COLO668 (cell line): ENCODE data around the gene SLC39A7.
A peak's percentile ranks its signal among the peaks of the same experiment; 100 is the strongest.
"Not testable (repeated sequence)": the region's sequence is repeated elsewhere in the genome, so short reads cannot be mapped to it uniquely, and the experiment has no call there.

ENCODE experiments used
- DNase-seq: peaks from one replicate; lab custom pipeline; 2025; ENCODE audit not compliant: unreplicated experiment; lab: John Stamatoyannopoulos, UW

Gene SLC39A7

DNA sequence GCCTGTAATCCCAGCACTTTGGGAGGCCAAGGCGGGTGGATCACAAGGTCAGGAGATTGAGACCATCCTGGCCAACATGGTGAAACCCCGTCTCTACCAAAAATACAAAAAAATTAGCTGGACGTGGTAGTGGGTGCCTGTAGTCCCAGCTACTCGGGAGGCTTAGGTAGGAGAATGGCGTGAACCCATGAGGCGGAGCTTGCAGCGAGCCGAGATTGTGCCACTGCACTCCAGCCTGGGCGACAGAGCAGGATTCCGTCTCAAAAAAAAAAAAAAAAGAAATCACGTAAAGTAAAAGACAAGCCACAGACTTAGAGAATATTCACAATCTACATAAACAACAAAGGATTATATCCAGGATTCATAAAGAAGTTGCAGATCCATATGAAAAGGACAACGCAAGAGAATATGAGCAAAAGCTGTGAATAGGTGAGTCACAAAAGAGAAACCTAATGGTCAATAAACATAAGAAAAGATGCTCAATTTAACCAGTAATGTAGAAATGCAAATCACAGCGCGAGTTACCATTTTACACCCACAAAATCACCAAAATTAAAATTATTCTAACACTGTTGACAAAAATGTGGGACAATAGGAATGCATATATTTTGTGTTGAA lies 25.9 kb downstream of the SLC39A7 start:
- DNase-seq: not testable (repeated sequence)

DNA sequence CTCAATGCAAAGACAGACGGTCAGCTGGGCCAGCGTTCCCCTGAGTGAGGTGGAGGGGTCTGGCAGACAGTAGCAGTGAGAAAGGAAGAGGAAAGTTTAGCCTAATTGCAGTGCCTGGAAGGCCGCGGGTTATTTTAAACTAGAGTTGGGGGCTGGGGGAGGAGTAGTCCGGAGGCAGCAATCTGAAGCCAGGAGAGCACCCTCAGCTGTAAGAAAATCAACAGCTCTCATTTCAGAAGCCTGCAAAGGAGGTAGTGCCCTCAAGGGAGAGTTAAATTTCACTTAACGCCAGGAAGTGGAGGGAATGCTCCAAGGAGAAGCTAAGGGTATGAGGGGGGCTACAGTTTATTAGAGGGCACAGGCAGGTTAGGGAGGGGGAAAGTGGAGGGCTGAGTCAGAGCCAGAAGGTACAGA lies 34.6 kb downstream of the SLC39A7 start:
- no peak for DNase-seq

- no peak for DNase-seq
These were observed 35.7 kb downstream of the SLC39A7 start for GRCh38 chr6:33236328-33236727.

- DNase-seq: no peak
These were observed 36.2 kb downstream of the SLC39A7 start for GRCh38 chr6:33236852-33237251.

DNA sequence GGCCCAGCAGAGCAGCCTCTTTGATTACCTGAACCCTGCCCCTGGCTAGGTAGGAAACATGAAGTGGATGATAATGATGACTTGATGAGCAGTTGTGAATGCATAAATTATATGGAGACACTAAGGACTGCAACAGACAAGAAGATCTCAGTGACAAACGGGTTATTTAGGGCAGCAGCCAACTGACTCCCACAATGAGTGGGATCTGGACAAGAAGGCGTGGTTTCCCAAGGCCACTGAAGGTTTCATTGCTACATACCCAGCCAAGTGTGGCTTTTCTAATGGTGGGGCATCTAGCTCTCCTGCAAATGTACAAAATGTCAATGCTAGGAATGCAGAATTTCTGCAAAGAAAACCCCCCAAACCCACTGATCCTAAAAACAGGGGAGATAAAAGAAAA lies 37.1 kb downstream of the SLC39A7 start:
- DNase-seq: no peak

- no peak for DNase-seq
These were observed 41.3 kb downstream of the SLC39A7 start for GRCh38 chr6:33241968-33242367.

GRCh38 chr6:33243476-33243875 lies 42.8 kb downstream of the SLC39A7 start:
- no peak for DNase-seq

DNA sequence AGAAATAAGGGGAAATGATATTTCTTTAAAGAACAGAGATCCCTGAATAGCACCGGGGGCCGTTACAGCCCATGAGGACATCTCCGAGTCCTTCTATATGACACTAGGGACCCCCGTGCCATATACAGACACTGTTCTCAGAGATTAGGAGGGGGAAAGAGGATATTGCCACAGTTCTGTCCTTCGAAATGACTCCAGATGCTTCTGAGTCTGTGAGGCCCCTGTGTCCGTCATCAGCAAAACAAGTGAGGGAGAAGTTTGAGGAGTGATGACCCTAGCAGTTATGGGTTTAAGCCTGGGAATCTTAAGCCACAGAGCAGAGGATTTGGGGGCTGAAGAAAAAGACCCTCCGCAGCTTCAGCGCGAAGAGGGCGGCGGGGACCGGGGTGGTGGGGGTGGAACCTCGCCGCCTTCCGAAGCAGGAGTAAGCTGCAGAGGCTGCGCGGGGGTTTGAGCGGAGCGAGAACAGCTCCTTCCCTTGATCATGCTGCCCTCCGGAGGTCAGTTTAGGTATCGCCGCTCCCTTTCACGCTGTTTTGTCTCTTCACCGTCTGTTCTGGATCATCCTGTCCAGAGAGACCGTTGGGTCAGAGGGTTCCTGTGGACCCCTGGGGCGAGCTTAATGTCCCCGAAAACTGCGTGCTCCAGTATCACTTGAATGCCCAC lies 47.4 kb downstream of the SLC39A7 start:
- peak; percentile 78 for DNase-seq

DNA sequence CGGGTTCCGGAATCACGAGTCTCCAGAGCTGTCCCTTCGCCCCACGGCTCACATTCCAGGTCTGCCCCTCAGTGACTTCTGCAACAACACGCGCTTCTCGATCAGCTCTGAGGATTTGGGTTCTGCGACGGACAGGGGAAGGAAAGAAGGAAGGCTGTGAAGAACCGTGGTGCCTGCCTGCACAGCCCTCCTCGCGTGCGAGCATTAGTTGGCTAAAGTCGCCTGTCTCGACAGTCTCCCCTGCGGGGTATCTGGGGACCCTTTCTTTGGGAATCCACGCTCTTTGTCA lies 47.9 kb downstream of the SLC39A7 start:
- DNase-seq: no peak

GRCh38 chr6:33248932-33249731 lies 48.5 kb downstream of the SLC39A7 start:
- DNase-seq: peak; percentile 91

DNA sequence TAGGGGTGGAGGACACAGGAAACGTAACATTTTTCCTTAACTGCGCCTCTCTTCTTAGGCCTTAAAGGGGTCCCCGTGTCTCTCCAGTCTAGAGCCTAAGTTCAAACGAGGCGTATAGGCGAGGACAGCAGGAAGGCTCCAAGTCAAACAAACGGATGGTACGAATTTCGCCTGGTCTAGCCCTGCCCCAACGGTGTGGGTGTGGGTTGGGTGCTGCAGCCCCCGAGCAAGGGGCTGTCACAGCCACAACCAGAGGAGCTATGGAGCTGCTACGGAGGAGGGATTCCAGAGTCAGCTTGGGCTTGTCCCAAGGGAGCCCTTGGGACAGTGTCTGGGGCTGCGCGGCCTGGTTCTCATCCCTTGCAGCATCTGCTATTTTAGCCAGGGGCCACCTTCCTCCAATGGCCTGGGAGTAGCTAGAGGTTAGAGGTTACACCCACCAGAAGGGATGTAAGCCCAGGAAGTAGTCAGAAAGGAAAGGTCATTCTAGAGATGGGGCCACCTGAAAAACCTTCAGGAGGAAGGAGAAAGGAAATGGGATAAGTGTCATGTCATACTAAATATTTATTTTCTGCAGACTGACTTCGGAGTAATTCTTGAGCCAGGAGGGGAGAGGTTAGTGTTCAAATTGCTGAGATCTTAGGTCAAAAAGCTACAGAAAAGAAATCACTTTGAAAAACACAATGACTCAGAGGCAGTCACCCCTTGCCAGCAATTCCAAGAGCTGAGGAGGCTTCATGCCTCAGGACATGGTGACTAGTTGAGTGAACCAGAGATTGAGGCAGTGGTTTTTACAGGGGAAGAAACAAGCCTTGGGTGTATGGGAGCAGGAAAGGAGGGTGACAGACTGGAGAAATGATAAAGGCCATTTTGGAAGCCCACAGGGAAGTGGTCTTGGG lies 49.3 kb downstream of the SLC39A7 start:
- DNase-seq: no peak

- no peak for DNase-seq
These were observed 50.1 kb downstream of the SLC39A7 start for GRCh38 chr6:33250731-33251130.

DNA sequence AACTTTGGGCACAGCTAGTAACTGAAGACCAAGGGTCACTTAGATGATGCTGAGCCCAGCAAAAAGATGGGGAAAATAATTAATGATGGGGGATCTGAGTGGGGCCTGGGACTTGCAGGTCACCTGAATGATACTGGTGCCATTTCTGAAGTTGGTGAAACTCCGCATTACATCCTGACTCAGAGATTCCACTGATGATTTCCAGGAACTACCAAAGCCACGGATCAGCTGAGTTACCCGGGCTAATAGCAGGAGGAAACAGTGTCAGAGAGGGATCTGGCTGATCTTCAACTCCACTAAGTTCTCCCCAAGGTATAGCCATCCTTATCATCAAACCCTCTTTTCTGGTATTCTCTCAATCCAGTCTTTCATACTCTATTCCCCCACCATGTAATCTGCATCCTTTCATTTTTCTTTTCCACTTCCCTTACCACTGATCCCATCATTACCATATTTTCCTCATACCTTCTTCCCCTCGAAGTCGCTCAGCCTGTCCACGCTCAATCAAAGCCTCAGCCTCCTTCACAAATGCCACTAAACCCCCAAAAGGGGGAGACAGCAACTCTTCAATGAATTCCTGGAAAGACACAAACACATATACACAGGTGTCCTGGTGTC lies 50.8 kb downstream of the SLC39A7 start:
- DNase-seq: no peak

GRCh38 chr6:33252759-33253158 lies 52.1 kb downstream of the SLC39A7 start:
- DNase-seq: no peak
